Measurements from ENCODE around the gene ABCA5. TPM values are rescaled to one million over a fixed set of nuclear protein-coding genes. Genes with fewer than 3 reads are reported as not detected.
A peak's percentile ranks its signal among the peaks of the same experiment; 100 is the strongest.

Gene ABCA5
- total RNA-seq, 1 experiment from 2014 or later: 13.3 TPM

DNA sequence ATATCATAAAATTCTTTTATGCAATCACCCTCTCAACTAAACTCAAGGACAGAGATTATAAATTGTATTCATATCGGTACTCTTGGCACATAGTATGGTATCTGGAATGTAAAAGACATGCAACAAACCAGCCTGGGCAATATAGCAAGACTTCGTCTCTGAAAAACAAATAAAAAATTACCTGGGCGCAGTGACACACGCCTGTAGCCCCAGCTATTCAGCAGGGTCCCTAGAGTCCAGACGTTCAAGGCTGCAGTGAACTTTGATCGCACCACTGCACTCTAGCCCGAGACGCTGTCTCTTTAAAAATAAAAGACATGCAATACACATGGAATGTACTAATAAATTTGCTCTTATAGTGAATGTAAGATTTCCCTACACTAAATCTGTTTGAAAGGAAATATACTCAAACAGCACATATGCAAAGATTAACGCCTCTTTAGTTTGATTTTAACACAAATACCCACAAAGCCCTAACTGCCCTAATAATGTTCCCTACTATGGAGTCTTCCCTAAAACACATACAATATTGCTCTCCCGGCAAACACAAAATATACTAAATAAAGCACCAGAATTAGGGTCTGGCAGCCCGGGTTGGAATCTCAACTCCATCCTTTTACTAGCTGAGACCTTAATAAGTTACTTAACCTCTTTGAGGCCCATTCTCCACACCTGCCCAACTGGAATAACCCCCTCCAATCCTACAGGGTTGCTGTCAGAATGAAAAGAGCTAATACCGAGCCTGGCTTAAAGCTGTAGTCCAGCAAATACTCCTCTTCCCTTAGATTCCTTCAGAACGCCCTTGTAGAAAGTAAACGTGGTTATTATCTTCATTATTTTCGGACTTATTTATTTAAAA, 1.2 kb downstream of the ABCA5 start:
- intact Hi-C loops (cut with micrococcal nuclease; ENCODE audit: unreplicated experiment): no loop called here
- BruUV-seq (replicated peaks): no TSS peak
- in situ Hi-C loops (cut with HindIII; ENCODE audit: low pct_unique_long_range_greater_than_20kb, low sequenced_read_pairs): no loop called here
- no peak for TF ChIP-seq POLR2AphosphoS5 (IDR thresholded peaks at IDR 0.05; ENCODE audit: low read depth, low read length)
- no peak for TF ChIP-seq SIN3A (IDR thresholded peaks at IDR 0.05; ENCODE audit: borderline replicate concordance, insufficient read depth, low read depth, low read length)
- no peak for TF ChIP-seq REST (IDR thresholded peaks at IDR 0.05; ENCODE audit: insufficient read depth in 1 of 2, low read depth in 2 of 2, low read length in 1 of 2)
- TF ChIP-seq, protein P1, sequence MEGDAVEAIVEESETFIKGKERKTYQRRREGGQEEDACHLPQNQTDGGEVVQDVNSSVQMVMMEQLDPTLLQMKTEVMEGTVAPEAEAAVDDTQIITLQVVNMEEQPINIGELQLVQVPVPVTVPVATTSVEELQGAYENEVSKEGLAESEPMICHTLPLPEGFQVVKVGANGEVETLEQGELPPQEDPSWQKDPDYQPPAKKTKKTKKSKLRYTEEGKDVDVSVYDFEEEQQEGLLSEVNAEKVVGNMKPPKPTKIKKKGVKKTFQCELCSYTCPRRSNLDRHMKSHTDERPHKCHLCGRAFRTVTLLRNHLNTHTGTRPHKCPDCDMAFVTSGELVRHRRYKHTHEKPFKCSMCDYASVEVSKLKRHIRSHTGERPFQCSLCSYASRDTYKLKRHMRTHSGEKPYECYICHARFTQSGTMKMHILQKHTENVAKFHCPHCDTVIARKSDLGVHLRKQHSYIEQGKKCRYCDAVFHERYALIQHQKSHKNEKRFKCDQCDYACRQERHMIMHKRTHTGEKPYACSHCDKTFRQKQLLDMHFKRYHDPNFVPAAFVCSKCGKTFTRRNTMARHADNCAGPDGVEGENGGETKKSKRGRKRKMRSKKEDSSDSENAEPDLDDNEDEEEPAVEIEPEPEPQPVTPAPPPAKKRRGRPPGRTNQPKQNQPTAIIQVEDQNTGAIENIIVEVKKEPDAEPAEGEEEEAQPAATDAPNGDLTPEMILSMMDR (IDR thresholded peaks at IDR 0.05): no peak
- no peak for TF ChIP-seq TCF7L2 (IDR thresholded peaks at IDR 0.05; ENCODE audit: low read depth, low read length)
- DNase-seq (ENCODE audit: low read depth, low spot score) (no peak), ATAC-seq (no peak)
- peak overlapping the region; percentile 31 for H3K27ac ChIP-seq (ENCODE audit: low read length)
- no peaks in the 10 kb centered on the region; the same call in 1 of the 2 replicates for H3K36me3 ChIP-seq (ENCODE audit: control insufficient read depth, insufficient read depth, low read length)
- CTCF ChIA-PET: no interaction called here
- H3K27me3 ChIP-seq (ENCODE audit: control insufficient read depth, insufficient read depth, low read length): no peaks in the 10 kb centered on the region
- H3K4me1 ChIP-seq (ENCODE audit: control insufficient read depth, insufficient read depth, low read length): peaks cover 3% of the 10 kb centered on the region; the same call in 1 of the 2 replicates
- POLR2A ChIA-PET: no interaction called here
- peak overlapping the region; percentile 69 to 70 for H3K4me3 ChIP-seq (ENCODE audit: low read depth in 2 of 2, low read length in 2 of 2)
- H3K9me3 ChIP-seq (ENCODE audit: control insufficient read depth, insufficient read depth, low read depth, low read length): no peaks in the 10 kb centered on the region

GRCh38 chr17:69323806-69324205, 3.1 kb downstream of the ABCA5 start:
- intact Hi-C loops (cut with micrococcal nuclease; ENCODE audit: unreplicated experiment): no loop called here
- no peak overlapping the region for H3K4me3 ChIP-seq (ENCODE audit: low read depth in 2 of 2, low read length in 2 of 2)
- in situ Hi-C loops (cut with HindIII; ENCODE audit: low pct_unique_long_range_greater_than_20kb, low sequenced_read_pairs): no loop called here
- POLR2A ChIA-PET: no interaction called here
- no peak for TF ChIP-seq POLR2AphosphoS5 (IDR thresholded peaks at IDR 0.05; ENCODE audit: low read depth, low read length)
- TF ChIP-seq, protein P1 (IDR thresholded peaks at IDR 0.05): no peak
- H3K9me3 ChIP-seq (ENCODE audit: control insufficient read depth, insufficient read depth, low read depth, low read length): no peaks in the 10 kb centered on the region
- DNase-seq (ENCODE audit: low read depth, low spot score) (no peak), ATAC-seq (no peak)
- H3K27ac ChIP-seq (ENCODE audit: low read length): no peak overlapping the region
- no TSS peak for BruUV-seq (replicated peaks)
- H3K27me3 ChIP-seq (ENCODE audit: control insufficient read depth, insufficient read depth, low read length): no peaks in the 10 kb centered on the region
- CTCF ChIA-PET: no interaction called here
- H3K36me3 ChIP-seq (ENCODE audit: control insufficient read depth, insufficient read depth, low read length): no peaks in the 10 kb centered on the region; the same call in 1 of the 2 replicates
- peaks cover 3% of the 10 kb centered on the region; the same call in 1 of the 2 replicates for H3K4me1 ChIP-seq (ENCODE audit: control insufficient read depth, insufficient read depth, low read length)
